HEK293 (cell line): ENCODE data around the gene CLEC16A.

Experiments used
- CTCF ChIA-PET: fragments of 350-600 bp; formaldehyde crosslinking; extraction: SDS; loops from one replicate; lab custom pipeline; 2021; ENCODE audit warnings: antibody characterized with exemption; lab: Yijun Ruan, JAX
- POLR2A ChIA-PET: fragments of 300-600 bp; formaldehyde crosslinking; extraction: SDS; loops from one replicate; lab custom pipeline; 2020; ENCODE audit warnings: antibody characterized with exemption, inconsistent platforms; lab: Yijun Ruan, JAX
- H3K27ac ChIP-seq: fragments of 200-500 bp; sonication (Bioruptor generic); 2 replicates; pipeline ENCODE4 v1.5.1; 2014; ENCODE audit warnings: low read depth, low read length, control low read depth, inconsistent platforms; ENCODE audit errors: extremely low read depth
- H3K36me3 ChIP-seq, 2 experiments: fragments of 200-500 bp in 1 of 2; sonication (Bioruptor generic) in 1 of 2; 1 replicate in 1 of 2; 2 replicates in 1 of 2; pipeline ENCODE4 v1.5.1; 2014 to 2017; ENCODE audit warnings: inconsistent platforms in 2 of 2, low read length in 2 of 2; ENCODE audit not compliant: control insufficient read depth in 2 of 2, insufficient read depth in 1 of 2
- H3K4me1 ChIP-seq: fragments of 200-500 bp; sonication (Bioruptor generic); 2 replicates; pipeline ENCODE4 v1.5.1; 2014; ENCODE audit warnings: mild to moderate bottlenecking, low read length, inconsistent platforms; ENCODE audit not compliant: control insufficient read depth, insufficient read depth
- H3K4me3 ChIP-seq: 2 replicates; pipeline ENCODE4 v1.5.1; 2011; ENCODE audit warnings: low read depth, mild to moderate bottlenecking, control low read depth, low read length, moderate library complexity
- H3K9me3 ChIP-seq: fragments of 200-500 bp; sonication (Bioruptor generic); 2 replicates; pipeline ENCODE4 v1.5.1; 2014; ENCODE audit warnings: low read depth, low read length, inconsistent platforms; ENCODE audit not compliant: control insufficient read depth, insufficient read depth
- GLI4 ChIP-seq: fragments of 450-650 bp; formaldehyde crosslinking; IDR thresholded peaks from 2 replicates; pipeline ENCODE4 v1.5.1; 2016; ENCODE audit warnings: missing biosample characterization, missing genetic modification characterization
- KLF1 ChIP-seq: fragments of 450-650 bp; formaldehyde crosslinking; IDR thresholded peaks from 2 replicates; pipeline ENCODE4 v1.5.1; 2016; ENCODE audit warnings: missing biosample characterization, missing genetic modification characterization
- ZBTB48 ChIP-seq: fragments of 450-650 bp; formaldehyde crosslinking; IDR thresholded peaks from 2 replicates; pipeline ENCODE4 v1.5.1; 2016; ENCODE audit warnings: missing biosample characterization, missing genetic modification characterization
- ZFP41 ChIP-seq: fragments of 450-650 bp; formaldehyde crosslinking; IDR thresholded peaks from 2 replicates; pipeline ENCODE4 v1.5.1; 2016; ENCODE audit warnings: missing biosample characterization, missing genetic modification characterization, borderline replicate concordance
- ZNF132 ChIP-seq: fragments of 450-650 bp; formaldehyde crosslinking; IDR thresholded peaks from 2 replicates; pipeline ENCODE4 v1.5.1; 2017; ENCODE audit warnings: missing biosample characterization, missing genetic modification characterization, borderline replicate concordance
- ZNF169 ChIP-seq: fragments of 450-650 bp; formaldehyde crosslinking; IDR thresholded peaks from 2 replicates; pipeline ENCODE4 v1.5.1; 2016; ENCODE audit warnings: missing biosample characterization, missing genetic modification characterization
- ZNF23 ChIP-seq: fragments of 450-650 bp; formaldehyde crosslinking; IDR thresholded peaks from 2 replicates; pipeline ENCODE4 v1.5.1; 2016; ENCODE audit warnings: missing biosample characterization, missing genetic modification characterization, borderline replicate concordance
- ZNF354C ChIP-seq: fragments of 450-650 bp; formaldehyde crosslinking; IDR thresholded peaks from 2 replicates; pipeline ENCODE4 v1.5.1; 2016; ENCODE audit warnings: missing biosample characterization, missing genetic modification characterization, low read depth, borderline replicate concordance
- ZNF501 ChIP-seq: fragments of 450-650 bp; formaldehyde crosslinking; IDR thresholded peaks from 2 replicates; pipeline ENCODE4 v1.5.1; 2016; ENCODE audit warnings: missing biosample characterization, missing genetic modification characterization
- ZNF510 ChIP-seq: fragments of 450-650 bp; formaldehyde crosslinking; IDR thresholded peaks from 2 replicates; pipeline ENCODE4 v1.5.1; 2018; ENCODE audit warnings: mild to moderate bottlenecking, missing genetic modification characterization, missing biosample characterization; ENCODE audit not compliant: insufficient replicate concordance
- ZNF530 ChIP-seq: fragments of 450-650 bp; formaldehyde crosslinking; IDR thresholded peaks from 2 replicates; pipeline ENCODE4 v1.5.1; 2016; ENCODE audit warnings: low read depth, missing biosample characterization, missing genetic modification characterization
- ZNF555 ChIP-seq: fragments of 450-650 bp; formaldehyde crosslinking; conservative IDR thresholded peaks from 2 replicates; pipeline ENCODE4 v1.5.1; 2017; ENCODE audit warnings: missing biosample characterization, mild to moderate bottlenecking, missing genetic modification characterization, inconsistent platforms
- ZNF560 ChIP-seq: fragments of 450-650 bp; formaldehyde crosslinking; IDR thresholded peaks from 2 replicates; pipeline ENCODE4 v1.5.1; 2017; ENCODE audit warnings: missing biosample characterization, missing genetic modification characterization, borderline replicate concordance
- ZNF623 ChIP-seq: fragments of 450-650 bp; formaldehyde crosslinking; IDR thresholded peaks from 2 replicates; pipeline ENCODE4 v1.5.1; 2016; ENCODE audit warnings: missing biosample characterization, missing genetic modification characterization
- ZNF624 ChIP-seq: fragments of 450-650 bp; formaldehyde crosslinking; IDR thresholded peaks from 2 replicates; pipeline ENCODE4 v1.5.1; 2017; ENCODE audit warnings: missing biosample characterization, missing genetic modification characterization
- ZNF629 ChIP-seq: fragments of 450-650 bp; formaldehyde crosslinking; IDR thresholded peaks from 2 replicates; pipeline ENCODE4 v1.5.1; 2017; ENCODE audit warnings: missing biosample characterization, missing genetic modification characterization
- ZNF660 ChIP-seq: fragments of 450-650 bp; IDR thresholded peaks from 2 replicates; pipeline ENCODE4 v1.5.1; 2018; ENCODE audit warnings: missing biosample characterization, mild to moderate bottlenecking, missing genetic modification characterization
- ZNF747 ChIP-seq: fragments of 450-650 bp; formaldehyde crosslinking; IDR thresholded peaks from 2 replicates; pipeline ENCODE4 v1.5.1; 2016; ENCODE audit warnings: missing biosample characterization, missing genetic modification characterization
- ZNF76 ChIP-seq: fragments of 450-650 bp; formaldehyde crosslinking; IDR thresholded peaks from 2 replicates; pipeline ENCODE4; 2016; ENCODE audit warnings: low read depth, missing biosample characterization, missing genetic modification characterization, borderline replicate concordance
- ZNF785 ChIP-seq: fragments of 450-650 bp; formaldehyde crosslinking; IDR thresholded peaks from 2 replicates; pipeline ENCODE4 v1.5.1; 2016; ENCODE audit warnings: missing biosample characterization, missing genetic modification characterization
- ZNF792 ChIP-seq: fragments of 450-650 bp; formaldehyde crosslinking; IDR thresholded peaks from 2 replicates; pipeline ENCODE4 v1.5.1; 2016; ENCODE audit warnings: missing biosample characterization, missing genetic modification characterization
- TF ChIP-seq, protein P1 (sequence below): fragments of 450-650 bp; formaldehyde crosslinking; IDR thresholded peaks from 2 replicates; pipeline ENCODE4 v1.5.1; 2016; ENCODE audit warnings: missing biosample characterization, missing genetic modification characterization
- TF ChIP-seq, protein P2 (sequence below): fragments of 450-650 bp; formaldehyde crosslinking; IDR thresholded peaks from 2 replicates; pipeline ENCODE4 v1.5.1; 2016; ENCODE audit warnings: missing biosample characterization, missing genetic modification characterization
- TF ChIP-seq, protein P3 (sequence below): fragments of 450-650 bp; formaldehyde crosslinking; IDR thresholded peaks from 2 replicates; pipeline ENCODE4; 2016; ENCODE audit warnings: missing biosample characterization, missing genetic modification characterization
- TF ChIP-seq, protein P4 (sequence below): fragments of 450-650 bp; formaldehyde crosslinking; IDR thresholded peaks from 2 replicates; pipeline ENCODE4 v1.5.1; 2016; ENCODE audit warnings: missing biosample characterization, missing genetic modification characterization, borderline replicate concordance

CLEC16A gene

DNA sequence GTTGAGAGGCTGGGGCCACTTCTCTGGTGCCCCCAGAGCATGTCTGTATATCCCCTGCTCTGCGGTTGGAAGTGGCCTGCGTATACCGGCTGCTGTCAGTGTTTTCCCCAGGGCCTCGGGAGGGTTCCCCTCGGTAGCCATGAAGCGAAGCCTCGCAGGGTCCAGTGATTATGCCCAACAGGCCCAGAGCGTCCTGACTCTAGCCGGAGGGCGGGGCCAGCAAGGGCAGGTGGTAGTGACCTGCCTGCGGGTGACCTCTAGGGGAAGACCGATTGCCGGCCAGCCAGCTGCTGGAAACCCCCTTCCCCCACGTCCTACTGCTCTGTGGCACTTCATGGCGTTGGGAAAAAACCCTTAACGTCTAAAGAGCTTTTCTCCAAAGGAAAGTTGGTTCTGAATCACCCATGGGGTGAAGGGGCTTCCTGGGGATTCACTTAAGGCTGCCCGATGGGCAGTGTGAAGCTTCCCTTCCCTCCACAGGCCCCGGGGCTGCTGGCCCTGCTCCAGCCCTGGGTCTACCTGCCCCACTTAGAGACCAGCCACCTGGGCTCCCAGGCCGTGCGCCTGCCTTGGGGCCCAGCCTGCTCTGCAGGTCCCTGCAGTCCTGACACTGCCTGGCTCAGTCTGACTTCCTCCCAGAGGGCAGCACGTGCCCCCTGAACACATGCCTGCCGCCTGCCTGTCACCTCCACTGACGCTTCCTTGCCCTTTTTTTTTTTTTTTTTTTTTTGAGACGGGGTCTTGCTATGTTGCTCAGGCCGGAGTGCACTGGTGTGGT, 238.9 kb downstream of the CLEC16A start:
- CTCF ChIA-PET, result interaction anchor here (0.7 kb wide), 1 partner anchor 1971 kb away, joined by 3 read pairs; no protein-coding TSS in a partner anchor
- TF ChIP-seq ZNF132 (tag by site-specific recombination) (no peak), ZFP41 (tag by site-specific recombination) (no peak), ZNF623 (tag by site-specific recombination) (no peak), ZNF747 (no peak), KLF1 (no peak), ZNF510 (no peak), ZNF785 (no peak), ZNF76 (tag by site-specific recombination) (no peak), ZNF629 (tag by site-specific recombination) (no peak), ZBTB48 (tag by site-specific recombination) (no peak), ZNF23 (tag by site-specific recombination) (no peak), ZNF660 (tag by site-specific recombination) (no peak), ZNF501 (tag by site-specific recombination) (no peak)
- TF ChIP-seq, protein P1, sequence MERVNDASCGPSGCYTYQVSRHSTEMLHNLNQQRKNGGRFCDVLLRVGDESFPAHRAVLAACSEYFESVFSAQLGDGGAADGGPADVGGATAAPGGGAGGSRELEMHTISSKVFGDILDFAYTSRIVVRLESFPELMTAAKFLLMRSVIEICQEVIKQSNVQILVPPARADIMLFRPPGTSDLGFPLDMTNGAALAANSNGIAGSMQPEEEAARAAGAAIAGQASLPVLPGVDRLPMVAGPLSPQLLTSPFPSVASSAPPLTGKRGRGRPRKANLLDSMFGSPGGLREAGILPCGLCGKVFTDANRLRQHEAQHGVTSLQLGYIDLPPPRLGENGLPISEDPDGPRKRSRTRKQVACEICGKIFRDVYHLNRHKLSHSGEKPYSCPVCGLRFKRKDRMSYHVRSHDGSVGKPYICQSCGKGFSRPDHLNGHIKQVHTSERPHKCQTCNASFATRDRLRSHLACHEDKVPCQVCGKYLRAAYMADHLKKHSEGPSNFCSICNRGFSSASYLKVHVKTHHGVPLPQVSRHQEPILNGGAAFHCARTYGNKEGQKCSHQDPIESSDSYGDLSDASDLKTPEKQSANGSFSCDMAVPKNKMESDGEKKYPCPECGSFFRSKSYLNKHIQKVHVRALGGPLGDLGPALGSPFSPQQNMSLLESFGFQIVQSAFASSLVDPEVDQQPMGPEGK (tag by site-specific recombination), result no peak
- TF ChIP-seq, protein P2, sequence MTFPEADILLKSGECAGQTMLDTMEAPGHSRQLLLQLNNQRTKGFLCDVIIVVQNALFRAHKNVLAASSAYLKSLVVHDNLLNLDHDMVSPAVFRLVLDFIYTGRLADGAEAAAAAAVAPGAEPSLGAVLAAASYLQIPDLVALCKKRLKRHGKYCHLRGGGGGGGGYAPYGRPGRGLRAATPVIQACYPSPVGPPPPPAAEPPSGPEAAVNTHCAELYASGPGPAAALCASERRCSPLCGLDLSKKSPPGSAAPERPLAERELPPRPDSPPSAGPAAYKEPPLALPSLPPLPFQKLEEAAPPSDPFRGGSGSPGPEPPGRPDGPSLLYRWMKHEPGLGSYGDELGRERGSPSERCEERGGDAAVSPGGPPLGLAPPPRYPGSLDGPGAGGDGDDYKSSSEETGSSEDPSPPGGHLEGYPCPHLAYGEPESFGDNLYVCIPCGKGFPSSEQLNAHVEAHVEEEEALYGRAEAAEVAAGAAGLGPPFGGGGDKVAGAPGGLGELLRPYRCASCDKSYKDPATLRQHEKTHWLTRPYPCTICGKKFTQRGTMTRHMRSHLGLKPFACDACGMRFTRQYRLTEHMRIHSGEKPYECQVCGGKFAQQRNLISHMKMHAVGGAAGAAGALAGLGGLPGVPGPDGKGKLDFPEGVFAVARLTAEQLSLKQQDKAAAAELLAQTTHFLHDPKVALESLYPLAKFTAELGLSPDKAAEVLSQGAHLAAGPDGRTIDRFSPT (tag by site-specific recombination), result no peak
- TF ChIP-seq, protein P3, sequence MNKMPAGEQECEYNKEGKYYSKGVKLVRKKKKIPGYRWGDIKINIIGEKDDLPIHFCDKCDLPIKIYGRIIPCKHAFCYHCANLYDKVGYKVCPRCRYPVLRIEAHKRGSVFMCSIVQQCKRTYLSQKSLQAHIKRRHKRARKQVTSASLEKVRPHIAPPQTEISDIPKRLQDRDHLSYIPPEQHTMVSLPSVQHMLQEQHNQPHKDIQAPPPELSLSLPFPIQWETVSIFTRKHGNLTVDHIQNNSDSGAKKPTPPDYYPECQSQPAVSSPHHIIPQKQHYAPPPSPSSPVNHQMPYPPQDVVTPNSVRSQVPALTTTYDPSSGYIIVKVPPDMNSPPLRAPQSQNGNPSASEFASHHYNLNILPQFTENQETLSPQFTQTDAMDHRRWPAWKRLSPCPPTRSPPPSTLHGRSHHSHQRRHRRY (tag by site-specific recombination), result no peak
- Histone ChIP-seq H3K9me3 (no peaks in the 10 kb centered on the region), H3K4me1 (no peaks in the 10 kb centered on the region), H3K36me3 (peaks cover 0 to 5% of the 10 kb centered on the region in 2 experiments; a peak in 1 of 3 replicates), H3K4me3 (no peak overlapping the region), H3K27ac (no peak overlapping the region)
- POLR2A ChIA-PET, result no interaction called here

DNA sequence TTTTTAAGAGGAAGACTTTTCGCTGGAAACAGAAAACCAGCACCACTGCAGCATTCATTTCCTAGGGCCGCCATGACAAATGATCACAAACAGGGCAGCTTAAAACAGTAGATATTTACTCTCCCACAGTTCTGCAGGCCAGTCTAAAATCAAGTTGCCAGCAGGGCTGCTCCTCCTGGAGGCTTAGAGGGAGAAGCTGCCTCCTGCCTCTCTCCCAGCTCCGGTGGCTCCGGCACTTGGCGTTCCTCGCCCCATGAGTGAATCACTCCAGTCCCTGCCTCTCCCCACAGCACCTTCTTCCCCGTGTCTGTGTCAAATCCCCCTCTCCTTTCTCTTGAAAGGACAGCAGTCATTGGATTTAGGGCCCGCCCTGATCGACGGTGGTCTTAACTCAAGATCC, 239.6 kb downstream of the CLEC16A start:
- peaks cover 0 to 5% of the 10 kb centered on the region in 2 experiments; a peak in 1 of 3 replicates for H3K36me3 ChIP-seq
- ChIA-PET CTCF (no interaction called here), POLR2A (no interaction called here)
- no peak overlapping the region for H3K27ac ChIP-seq
- H3K9me3 ChIP-seq, result no peaks in the 10 kb centered on the region
- H3K4me3 ChIP-seq, result no peak overlapping the region
- no peaks in the 10 kb centered on the region for H3K4me1 ChIP-seq
- TF ChIP-seq ZNF169 (tag by site-specific recombination) (no peak), ZNF560 (no peak), ZNF530 (tag by site-specific recombination) (no peak), ZBTB48 (tag by site-specific recombination) (no peak), ZNF792 (tag by site-specific recombination) (no peak), GLI4 (tag by site-specific recombination) (no peak), ZNF354C (no peak), ZNF624 (tag by site-specific recombination) (no peak), ZFP41 (tag by site-specific recombination) (no peak), ZNF555 (tag by site-specific recombination) (no peak), ZNF629 (tag by site-specific recombination) (no peak)
- TF ChIP-seq, protein P4, sequence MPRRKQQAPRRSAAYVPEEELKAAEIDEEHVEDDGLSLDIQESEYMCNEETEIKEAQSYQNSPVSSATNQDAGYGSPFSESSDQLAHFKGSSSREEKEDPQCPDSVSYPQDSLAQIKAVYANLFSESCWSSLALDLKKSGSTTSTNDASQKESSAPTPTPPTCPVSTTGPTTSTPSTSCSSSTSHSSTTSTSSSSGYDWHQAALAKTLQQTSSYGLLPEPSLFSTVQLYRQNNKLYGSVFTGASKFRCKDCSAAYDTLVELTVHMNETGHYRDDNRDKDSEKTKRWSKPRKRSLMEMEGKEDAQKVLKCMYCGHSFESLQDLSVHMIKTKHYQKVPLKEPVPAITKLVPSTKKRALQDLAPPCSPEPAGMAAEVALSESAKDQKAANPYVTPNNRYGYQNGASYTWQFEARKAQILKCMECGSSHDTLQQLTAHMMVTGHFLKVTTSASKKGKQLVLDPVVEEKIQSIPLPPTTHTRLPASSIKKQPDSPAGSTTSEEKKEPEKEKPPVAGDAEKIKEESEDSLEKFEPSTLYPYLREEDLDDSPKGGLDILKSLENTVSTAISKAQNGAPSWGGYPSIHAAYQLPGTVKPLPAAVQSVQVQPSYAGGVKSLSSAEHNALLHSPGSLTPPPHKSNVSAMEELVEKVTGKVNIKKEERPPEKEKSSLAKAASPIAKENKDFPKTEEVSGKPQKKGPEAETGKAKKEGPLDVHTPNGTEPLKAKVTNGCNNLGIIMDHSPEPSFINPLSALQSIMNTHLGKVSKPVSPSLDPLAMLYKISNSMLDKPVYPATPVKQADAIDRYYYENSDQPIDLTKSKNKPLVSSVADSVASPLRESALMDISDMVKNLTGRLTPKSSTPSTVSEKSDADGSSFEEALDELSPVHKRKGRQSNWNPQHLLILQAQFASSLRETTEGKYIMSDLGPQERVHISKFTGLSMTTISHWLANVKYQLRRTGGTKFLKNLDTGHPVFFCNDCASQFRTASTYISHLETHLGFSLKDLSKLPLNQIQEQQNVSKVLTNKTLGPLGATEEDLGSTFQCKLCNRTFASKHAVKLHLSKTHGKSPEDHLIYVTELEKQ (tag by site-specific recombination), result no peak
